CD4-positive, alpha-beta T cell treated with Interleukin-10 for 1 hour (primary cell): ENCODE results near the gene HCST.
"Not testable (repeated sequence)": the region's sequence is repeated elsewhere in the genome, so short reads cannot be mapped to it uniquely, and the experiment has no call there.

ENCODE experiments used
- DNase-seq: peaks from one replicate; pipeline ENCODE4 v3.0.0-alpha.2; 2020

Gene HCST

GRCh38 chr19:35901854-35902661 is at the start of gene HCST:
Gene HCST, plus strand, starts transcription at chr19:35902529. Its CDS starts 65 bp downstream, at chr19:35902594.
- peak; percentile 64 for DNase-seq

GRCh38 chr19:35853038-35853756 is 49.1 kb upstream of the HCST start:
- no peak for DNase-seq

- DNase-seq: peak; percentile 25
These were observed 45.7 kb upstream of the HCST start, which contains the start of gene KIRREL2 for GRCh38 chr19:35856546-35857149. Gene KIRREL2, plus strand, starts transcription at chr19:35856911. Its CDS starts 209 bp downstream, at chr19:35857120.

GRCh38 chr19:35858311-35858710 is 44.0 kb upstream of the HCST start:
- no peak for DNase-seq

GRCh38 chr19:35859414-35859813 is 42.9 kb upstream of the HCST start:
- no peak for DNase-seq

- DNase-seq: no peak
These were observed 41.9 kb upstream of the HCST start for GRCh38 chr19:35860436-35860817.

- no peak for DNase-seq
These were observed 41.3 kb upstream of the HCST start for GRCh38 chr19:35860818-35861639.

- DNase-seq: no peak
These were observed 40.6 kb upstream of the HCST start for GRCh38 chr19:35861640-35862160.

GRCh38 chr19:35862528-35862927 is 39.8 kb upstream of the HCST start:
- no peak for DNase-seq

GRCh38 chr19:35863018-35863417 is 39.3 kb upstream of the HCST start:
- DNase-seq: no peak

GRCh38 chr19:35868172-35868822 is 34.0 kb upstream of the HCST start, which contains the start of gene APLP1:
Gene APLP1, plus strand, starts transcription at chr19:35868574. Its CDS starts 63 bp downstream, at chr19:35868637.
- peak; percentile 69 for DNase-seq

GRCh38 chr19:35868823-35869326 is 33.5 kb upstream of the HCST start:
- DNase-seq: no peak

GRCh38 chr19:35869327-35870123 is 32.8 kb upstream of the HCST start:
- DNase-seq: peak; percentile 86

- DNase-seq: not testable (repeated sequence)
These were observed 32.1 kb upstream of the HCST start for GRCh38 chr19:35870124-35870736.

GRCh38 chr19:35870798-35871197 is 31.5 kb upstream of the HCST start:
- no peak for DNase-seq

GRCh38 chr19:35871611-35872010 is 30.7 kb upstream of the HCST start:
- no peak for DNase-seq

GRCh38 chr19:35872180-35872579 is 30.1 kb upstream of the HCST start:
- no peak for DNase-seq

- no peak for DNase-seq
These were observed 27.9 kb upstream of the HCST start for GRCh38 chr19:35874392-35874930.

GRCh38 chr19:35879068-35879467 is 23.3 kb upstream of the HCST start:
- no peak for DNase-seq

GRCh38 chr19:35879770-35880317 is 22.5 kb upstream of the HCST start:
- peak; percentile 75 for DNase-seq
